HG03108 (cell line): Measurements from ENCODE around the gene ZNF444.
A peak's percentile ranks its signal among the peaks of the same experiment; 100 is the strongest.
"Not testable (repeated sequence)": the region's sequence is repeated elsewhere in the genome, so short reads cannot be mapped to it uniquely, and the experiment has no call there.

Experiments
- ATAC-seq: cut with Tn5 transposase; IDR thresholded peaks from one replicate; pipeline ENCODE4 v1.9.1; 2021; ENCODE audit warnings: moderate library complexity; ENCODE audit not compliant: unreplicated experiment

The ZNF444 gene

GRCh38 chr19:56140583-56141416, at the start of gene ZNF444:
TSS of gene ZNF444 (plus strand) at chr19:56141287. CDS start at chr19:56146912, 5,625 bp downstream.
- peak; percentile 87 for ATAC-seq

DNA sequence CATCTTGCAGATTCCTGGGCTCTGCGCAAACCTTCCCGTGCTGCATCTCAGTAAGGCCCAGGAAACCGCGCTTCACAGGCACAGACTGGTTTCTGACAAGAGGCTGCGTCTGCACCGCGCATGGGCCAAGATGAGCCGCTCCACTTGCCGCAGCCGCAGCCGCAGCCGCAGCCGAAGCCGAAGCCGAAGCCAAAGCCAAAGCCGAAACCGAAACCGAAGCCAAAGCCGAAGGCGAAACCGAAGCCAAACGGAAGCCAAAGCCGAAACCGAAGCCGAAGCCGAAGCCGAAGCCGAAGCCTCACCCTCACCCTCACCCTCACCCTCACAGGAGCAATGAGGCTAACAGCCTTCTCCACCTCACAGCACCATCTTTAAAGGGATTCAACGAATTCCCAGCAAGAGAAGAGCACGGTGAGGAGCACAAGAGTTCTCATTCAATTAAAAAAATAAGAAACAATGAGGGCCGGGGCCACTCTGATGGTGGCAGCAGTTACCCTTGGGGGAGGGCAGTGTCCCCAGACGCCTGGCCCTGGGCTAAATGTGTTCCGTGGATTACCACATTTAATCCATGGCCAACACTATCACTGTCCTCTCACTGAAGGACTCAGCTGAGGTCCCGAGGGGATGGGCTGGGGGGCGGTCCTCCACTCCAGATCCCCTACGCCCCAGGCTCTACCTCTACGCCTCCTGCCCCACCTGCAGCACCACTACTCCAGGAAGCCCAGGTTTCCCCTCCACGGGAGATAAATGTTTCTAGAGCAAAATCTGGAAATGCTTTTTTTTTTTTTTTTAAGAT, 49.1 kb upstream of the ZNF444 start:
- ATAC-seq = no peak

GRCh38 chr19:56092685-56093631, 48.1 kb upstream of the ZNF444 start:
- ATAC-seq = no peak

DNA sequence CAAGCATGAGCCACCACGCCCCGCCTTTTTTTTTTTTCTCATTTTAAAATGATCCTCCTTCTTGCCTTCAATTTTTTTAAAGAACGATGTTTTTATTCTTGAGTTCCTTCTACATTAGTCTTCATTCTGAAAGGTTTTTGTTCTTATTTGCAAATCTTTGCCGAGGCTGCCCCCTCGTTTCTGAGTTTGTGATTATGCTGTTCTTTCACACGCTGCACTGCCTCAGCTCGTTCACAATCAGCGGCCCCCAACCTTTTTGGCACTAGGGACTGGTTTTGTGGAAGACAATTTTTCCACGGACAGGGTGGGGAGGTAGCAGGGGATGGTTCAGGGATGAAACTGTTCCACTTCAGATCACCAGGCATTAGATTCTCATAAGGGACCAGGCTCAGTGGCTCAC, 46.6 kb upstream of the ZNF444 start:
- no peak for ATAC-seq

- no peak for ATAC-seq
Observed at GRCh38 chr19:56096665-56097064, 44.4 kb upstream of the ZNF444 start.

- ATAC-seq = no peak
Observed at GRCh38 chr19:56097306-56097705, 43.8 kb upstream of the ZNF444 start.

- no peak for ATAC-seq
Observed at GRCh38 chr19:56097776-56098175, 43.3 kb upstream of the ZNF444 start.

- ATAC-seq = not testable (repeated sequence)
Observed at GRCh38 chr19:56098237-56098636, 42.9 kb upstream of the ZNF444 start.

DNA sequence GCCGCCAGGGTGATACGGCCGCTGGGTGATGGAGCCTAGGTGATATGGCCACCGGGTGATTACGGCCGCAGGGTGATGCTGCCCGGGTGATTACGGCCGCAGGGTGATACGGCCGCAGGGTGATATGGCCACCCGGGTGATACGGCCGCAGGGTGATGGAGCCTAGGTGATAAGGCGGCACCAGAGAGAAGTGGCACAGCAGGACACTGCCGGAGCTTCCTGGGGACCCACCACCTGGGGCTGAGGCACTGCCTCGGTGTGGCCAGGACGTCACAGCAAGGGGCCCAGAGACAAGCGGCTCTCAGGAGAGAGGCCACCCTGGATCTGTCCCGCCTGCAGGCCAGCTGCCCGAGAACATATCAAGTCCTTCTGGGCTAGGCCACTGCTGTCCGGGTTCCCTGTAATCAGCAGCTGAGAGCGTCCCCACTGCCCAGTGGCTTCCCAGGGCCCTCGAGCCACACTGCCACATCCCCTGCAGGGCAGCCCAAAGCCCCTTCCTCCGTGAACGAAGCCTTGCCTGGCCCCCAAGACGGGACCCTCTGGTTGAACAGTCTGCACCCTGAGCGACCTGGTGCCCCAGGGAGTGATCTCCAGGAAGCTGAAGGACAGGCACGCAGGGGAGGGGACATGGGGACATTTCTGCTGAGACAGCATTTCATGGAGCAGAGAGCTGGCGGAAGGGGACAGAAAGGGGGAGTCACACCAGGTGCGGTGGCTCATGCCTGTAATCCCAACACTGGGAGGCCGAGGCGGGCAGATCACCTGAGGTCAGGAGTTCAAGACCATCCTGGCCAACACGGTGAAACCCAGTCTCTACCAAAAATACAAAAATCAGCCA, 42.1 kb upstream of the ZNF444 start:
- ATAC-seq = no peak

DNA sequence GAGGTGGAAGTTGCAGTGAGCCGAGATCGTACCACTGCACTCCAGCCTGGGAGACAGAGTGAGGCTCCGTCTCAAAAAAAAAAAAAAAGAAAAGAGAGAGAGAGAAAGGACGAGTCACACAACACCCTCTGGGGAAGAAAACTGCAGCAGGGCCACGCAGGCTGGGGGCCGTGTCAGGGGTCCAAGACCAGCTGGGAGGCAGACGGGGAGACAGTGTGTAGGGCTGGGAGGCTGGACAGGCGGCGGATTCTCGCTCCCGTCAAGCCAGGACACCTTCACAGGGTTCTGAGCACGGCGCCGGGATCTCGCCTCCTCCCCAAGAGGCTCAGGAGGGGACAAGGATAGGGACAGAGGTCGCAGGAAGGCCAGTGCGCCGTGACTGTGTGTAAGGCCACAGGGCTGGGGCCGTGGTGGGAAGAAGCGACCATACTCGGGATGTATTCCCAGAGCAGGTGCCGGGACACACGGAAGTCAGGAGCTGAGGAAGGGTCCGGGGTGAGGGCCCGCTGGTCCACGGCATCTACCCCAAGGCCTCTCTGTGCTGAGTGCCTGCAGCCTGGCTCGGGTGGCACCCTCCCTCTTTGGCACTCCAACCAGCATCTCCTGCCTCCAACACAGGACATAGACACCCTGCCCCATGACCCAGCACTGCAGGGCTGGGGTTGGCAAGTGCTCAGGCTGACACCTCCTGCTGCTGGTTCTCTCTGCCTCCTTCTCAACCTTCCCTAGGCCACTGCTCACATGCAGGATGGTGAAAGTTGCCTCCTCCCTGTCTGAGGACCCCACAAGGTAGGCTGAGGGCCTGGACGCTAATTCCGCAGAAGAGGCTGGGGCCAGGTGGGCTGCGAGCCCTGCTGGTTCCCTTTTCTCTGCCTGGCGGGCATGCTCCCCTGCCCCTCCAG, 41.2 kb upstream of the ZNF444 start:
- ATAC-seq = no peak

DNA sequence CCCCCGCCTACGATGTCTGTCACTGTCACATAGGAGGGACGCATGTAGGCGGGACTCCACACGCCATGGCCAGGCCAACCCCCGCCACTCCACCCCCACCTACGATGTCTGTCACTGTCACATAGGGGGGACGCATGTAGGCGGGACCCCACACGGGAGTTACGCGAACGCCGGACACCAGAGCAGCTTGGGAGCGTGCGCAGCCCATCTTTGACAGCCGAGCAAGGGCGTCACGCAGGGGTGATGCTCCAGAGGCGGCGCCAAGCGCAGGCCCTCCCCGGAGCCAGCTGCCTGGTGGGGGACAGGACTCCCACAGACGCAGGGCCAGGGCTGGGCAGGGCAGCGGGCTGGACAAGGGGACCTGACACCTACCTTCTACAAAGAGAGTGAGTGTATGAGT, 40.0 kb upstream of the ZNF444 start:
- no peak for ATAC-seq

GRCh38 chr19:56101746-56102535, 39.1 kb upstream of the ZNF444 start:
- no peak for ATAC-seq

GRCh38 chr19:56103027-56103614, 38.0 kb upstream of the ZNF444 start:
- ATAC-seq = no peak

GRCh38 chr19:56104423-56104822, 36.7 kb upstream of the ZNF444 start:
- no peak for ATAC-seq

DNA sequence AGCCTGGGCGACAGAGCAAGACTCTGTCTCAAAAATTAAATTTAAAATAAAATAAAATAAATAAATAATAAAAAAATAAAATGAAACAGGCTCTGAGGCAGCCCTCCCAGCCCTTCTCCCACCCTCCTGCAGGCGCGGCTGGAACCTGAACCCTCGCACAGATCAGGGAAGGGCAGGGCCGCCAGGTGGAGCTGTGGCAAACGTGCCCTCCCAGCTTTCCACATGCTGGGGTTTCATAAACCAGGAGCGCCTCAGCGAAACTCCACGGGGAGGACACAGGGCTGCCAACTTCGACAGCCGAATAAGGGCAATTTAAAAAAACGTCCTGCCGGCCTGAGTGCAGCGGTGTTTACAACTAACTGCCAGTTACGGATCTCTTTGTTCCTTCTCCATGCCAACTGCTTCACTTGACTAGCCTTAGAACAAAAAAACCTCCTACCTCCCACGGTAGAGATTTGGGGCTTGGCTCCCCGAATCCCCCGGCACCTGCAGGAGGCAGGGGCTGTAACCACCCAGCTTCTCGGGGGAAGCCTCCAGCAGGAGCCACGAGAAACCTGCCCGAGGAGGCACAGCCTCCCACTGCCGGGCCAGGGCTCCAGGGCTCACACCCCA, 35.9 kb upstream of the ZNF444 start:
- ATAC-seq = no peak

DNA sequence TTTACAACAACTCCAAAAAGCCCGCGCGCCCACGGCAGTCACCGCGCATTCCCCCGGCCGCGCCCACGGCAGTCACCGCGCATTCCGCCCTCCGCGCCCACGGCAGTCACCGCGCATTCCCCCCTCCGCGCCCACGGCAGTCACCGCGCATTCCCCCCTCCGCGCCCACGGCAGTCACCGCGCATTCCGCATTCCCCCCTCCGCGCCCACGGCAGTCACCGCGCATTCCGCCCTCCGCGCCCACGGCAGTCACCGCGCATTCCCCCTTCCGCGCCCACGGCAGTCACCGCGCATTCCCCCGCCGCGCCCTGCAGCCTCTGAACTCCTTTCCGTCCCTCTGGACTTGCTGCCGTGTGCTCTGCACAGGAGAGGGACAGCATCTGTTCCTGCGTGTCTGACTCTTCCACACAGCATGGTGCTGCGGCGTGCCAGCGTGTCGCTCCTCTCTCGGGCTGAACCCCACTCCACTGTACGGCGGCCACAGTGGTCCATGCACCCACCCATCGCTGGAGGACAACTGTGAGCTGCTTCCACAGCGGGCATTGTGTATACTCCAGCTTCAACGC, 35.2 kb upstream of the ZNF444 start:
- ATAC-seq = not testable (repeated sequence)

DNA sequence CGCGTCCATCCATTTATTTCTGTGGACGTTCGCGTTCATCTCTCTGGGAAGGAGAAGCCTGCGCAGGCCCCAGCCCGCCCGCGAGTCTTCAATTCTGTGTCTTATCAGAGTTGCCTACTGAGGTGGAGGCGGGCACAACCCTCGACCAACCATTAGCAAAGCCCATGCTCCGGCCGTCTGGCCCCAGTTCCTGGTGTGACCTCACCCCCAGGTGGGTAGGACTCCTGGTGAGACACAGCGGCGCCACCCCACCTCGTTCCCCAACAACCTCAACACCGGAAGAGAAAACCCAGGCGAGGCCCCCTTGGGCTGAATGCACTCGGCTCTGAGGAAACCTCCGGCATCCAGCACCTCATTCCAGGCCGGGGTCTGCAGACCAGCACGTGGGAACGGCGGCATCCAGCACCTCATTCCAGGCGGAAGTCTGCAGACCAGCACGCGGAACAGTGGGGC, 34.7 kb upstream of the ZNF444 start:
- no peak for ATAC-seq
